Smooth muscle cell (in vitro differentiated cells): ENCODE measurements around the gene KCNH3. TPM values are rescaled to one million over a fixed set of nuclear protein-coding genes. Genes with fewer than 3 reads are reported as not detected.

Experiments
- DNase-seq: peaks from one replicate; lab custom pipeline; 2025; ENCODE audit not compliant: unreplicated experiment; lab: John Stamatoyannopoulos, UW
- H2AFZ ChIP-seq: fragments of 200-600 bp; sonication (generic); 2 replicates; pipeline ENCODE4 v1.6.0; 2016; ENCODE audit warnings: antibody characterized with exemption, low read depth, mild to moderate bottlenecking
- H3F3A ChIP-seq: fragments of 200-600 bp; sonication (generic); 2 replicates; pipeline ENCODE4 v1.6.0; 2017; ENCODE audit warnings: antibody characterized with exemption, low read depth
- H3K27ac ChIP-seq: fragments of 200-600 bp; sonication (generic); 2 replicates; pipeline ENCODE4 v1.5.1; 2016; ENCODE audit warnings: low read depth, mild to moderate bottlenecking
- H3K27me3 ChIP-seq: fragments of 200-600 bp; sonication (generic); 2 replicates; pipeline ENCODE4 v1.6.1; 2016; ENCODE audit warnings: low read depth, mild to moderate bottlenecking
- H3K36me3 ChIP-seq: fragments of 200-600 bp; sonication (generic); 2 replicates; pipeline ENCODE4 v1.5.1; 2016; ENCODE audit warnings: low read depth
- H3K4me1 ChIP-seq: fragments of 200-600 bp; sonication (generic); 2 replicates; pipeline ENCODE4 v1.5.1; 2016; ENCODE audit warnings: low read depth
- H3K4me2 ChIP-seq: fragments of 200-600 bp; sonication (generic); 2 replicates; pipeline ENCODE4 v1.6.0; 2016; ENCODE audit warnings: mild to moderate bottlenecking
- H3K4me3 ChIP-seq: fragments of 200-600 bp; sonication (generic); 2 replicates; pipeline ENCODE4 v1.5.1; 2016; ENCODE audit warnings: mild to moderate bottlenecking
- H3K79me2 ChIP-seq: fragments of 200-600 bp; sonication (generic); 2 replicates; pipeline ENCODE4 v1.6.0; 2016; ENCODE audit warnings: low read depth, mild to moderate bottlenecking
- H3K9ac ChIP-seq: fragments of 200-600 bp; sonication (generic); 2 replicates; pipeline ENCODE4 v1.6.0; 2016; ENCODE audit warnings: low read depth
- H3K9me3 ChIP-seq: fragments of 200-600 bp; sonication (generic); replicated peaks from 2 replicates; pipeline ENCODE4 v1.5.1; 2016; ENCODE audit warnings: low read depth
- H4K20me1 ChIP-seq: fragments of 200-600 bp; sonication (generic); 2 replicates; pipeline ENCODE4 v1.6.0; 2016; ENCODE audit warnings: low read depth
- WGBS: methylation state at CpG from one replicate; pipeline ENCODE4 v1.1.7; 2016; ENCODE audit warnings: low lambda C conversion rate; 5-methylcytosine and 5-hydroxymethylcytosine counted together
- polyA plus RNA-seq: library from polyadenylated mRNA; unstranded; fragments of >200 nt; fragmentation: Nextera tagmentation; extraction: Ambion mirVana; gene quantifications from 2 replicates; pipeline ENCODE4 v1.2.1, GENCODE V29; 2016
- total RNA-seq: library from RNA; depleted of rRNA; stranded (reverse); fragments of >200 nt; gene quantifications from 2 replicates; pipeline ENCODE4 v1.2.3, GENCODE V29; 2014
- TF ChIP-seq, protein P1 (sequence below): fragments of 200-600 bp; sonication (generic); IDR thresholded peaks from 2 replicates; pipeline ENCODE4 v1.5.1; 2017; ENCODE audit warnings: borderline replicate concordance, mild to moderate bottlenecking, antibody characterized with exemption; ENCODE audit not compliant: insufficient read depth, poor library complexity, severe bottlenecking

KCNH3 gene
- total and polyA plus RNA-seq, 2 experiments from 2014 or later: 0.09 to 0.94 TPM

DNA sequence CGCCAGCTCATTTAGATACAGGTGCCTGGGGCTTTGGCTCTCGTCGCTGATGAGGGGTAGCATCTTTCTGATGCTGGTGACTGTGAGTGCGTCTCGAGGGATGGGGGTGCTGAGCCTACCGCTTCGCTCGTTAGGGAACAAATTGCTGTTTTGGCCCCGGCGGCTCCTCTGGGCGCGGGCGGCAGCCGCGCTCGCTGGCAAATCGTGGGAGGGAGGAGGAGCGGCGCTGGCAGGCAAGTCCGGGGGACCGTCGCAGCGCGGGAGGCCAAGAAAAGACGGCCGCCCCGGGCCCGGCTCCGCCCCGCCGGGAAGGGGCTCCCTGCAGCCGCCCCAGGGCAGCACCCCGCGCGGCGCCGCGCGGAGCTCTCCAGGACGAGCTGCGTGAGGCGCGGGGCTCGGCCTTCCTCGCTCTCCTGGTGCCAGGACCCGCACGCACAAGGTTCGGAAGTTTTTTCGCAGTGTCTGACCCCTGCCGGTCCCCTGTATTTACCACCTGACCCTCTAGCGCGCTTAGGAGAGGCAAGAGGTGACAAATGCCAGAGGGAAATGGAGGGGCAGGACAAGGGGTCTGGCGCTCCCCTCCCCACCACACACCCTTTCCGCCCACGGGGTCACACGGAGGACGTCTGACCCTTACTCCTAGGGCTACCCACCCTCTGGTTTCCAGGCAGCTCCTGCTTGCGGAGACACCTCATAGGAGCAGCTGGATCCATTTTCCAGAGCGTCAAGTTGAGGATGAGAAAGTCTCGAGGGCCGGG is 899 bp upstream of the KCNH3 start:
- H3K4me1 ChIP-seq: peaks cover 6% of the 10 kb centered on the region
- no peak overlapping the region for H2AFZ ChIP-seq
- peak overlapping the region; percentile 91 for H3K4me2 ChIP-seq
- H3K36me3 ChIP-seq: no peaks in the 10 kb centered on the region
- H3K9me3 ChIP-seq: no peaks in the 10 kb centered on the region
- no peaks in the 10 kb centered on the region for H3F3A ChIP-seq
- no peaks in the 10 kb centered on the region for H4K20me1 ChIP-seq
- 2% methylated on average over 56 of the region's 61 CpGs for WGBS
- no peak overlapping the region for H3K9ac ChIP-seq
- peaks cover 82% of the 10 kb centered on the region for H3K27me3 ChIP-seq
- TF ChIP-seq, protein P1, sequence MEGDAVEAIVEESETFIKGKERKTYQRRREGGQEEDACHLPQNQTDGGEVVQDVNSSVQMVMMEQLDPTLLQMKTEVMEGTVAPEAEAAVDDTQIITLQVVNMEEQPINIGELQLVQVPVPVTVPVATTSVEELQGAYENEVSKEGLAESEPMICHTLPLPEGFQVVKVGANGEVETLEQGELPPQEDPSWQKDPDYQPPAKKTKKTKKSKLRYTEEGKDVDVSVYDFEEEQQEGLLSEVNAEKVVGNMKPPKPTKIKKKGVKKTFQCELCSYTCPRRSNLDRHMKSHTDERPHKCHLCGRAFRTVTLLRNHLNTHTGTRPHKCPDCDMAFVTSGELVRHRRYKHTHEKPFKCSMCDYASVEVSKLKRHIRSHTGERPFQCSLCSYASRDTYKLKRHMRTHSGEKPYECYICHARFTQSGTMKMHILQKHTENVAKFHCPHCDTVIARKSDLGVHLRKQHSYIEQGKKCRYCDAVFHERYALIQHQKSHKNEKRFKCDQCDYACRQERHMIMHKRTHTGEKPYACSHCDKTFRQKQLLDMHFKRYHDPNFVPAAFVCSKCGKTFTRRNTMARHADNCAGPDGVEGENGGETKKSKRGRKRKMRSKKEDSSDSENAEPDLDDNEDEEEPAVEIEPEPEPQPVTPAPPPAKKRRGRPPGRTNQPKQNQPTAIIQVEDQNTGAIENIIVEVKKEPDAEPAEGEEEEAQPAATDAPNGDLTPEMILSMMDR: no peak
- DNase-seq: no peak
- H3K4me3 ChIP-seq: peak overlapping the region; percentile 51
- H3K27ac ChIP-seq: no peak overlapping the region
- no peaks in the 10 kb centered on the region for H3K79me2 ChIP-seq

DNA sequence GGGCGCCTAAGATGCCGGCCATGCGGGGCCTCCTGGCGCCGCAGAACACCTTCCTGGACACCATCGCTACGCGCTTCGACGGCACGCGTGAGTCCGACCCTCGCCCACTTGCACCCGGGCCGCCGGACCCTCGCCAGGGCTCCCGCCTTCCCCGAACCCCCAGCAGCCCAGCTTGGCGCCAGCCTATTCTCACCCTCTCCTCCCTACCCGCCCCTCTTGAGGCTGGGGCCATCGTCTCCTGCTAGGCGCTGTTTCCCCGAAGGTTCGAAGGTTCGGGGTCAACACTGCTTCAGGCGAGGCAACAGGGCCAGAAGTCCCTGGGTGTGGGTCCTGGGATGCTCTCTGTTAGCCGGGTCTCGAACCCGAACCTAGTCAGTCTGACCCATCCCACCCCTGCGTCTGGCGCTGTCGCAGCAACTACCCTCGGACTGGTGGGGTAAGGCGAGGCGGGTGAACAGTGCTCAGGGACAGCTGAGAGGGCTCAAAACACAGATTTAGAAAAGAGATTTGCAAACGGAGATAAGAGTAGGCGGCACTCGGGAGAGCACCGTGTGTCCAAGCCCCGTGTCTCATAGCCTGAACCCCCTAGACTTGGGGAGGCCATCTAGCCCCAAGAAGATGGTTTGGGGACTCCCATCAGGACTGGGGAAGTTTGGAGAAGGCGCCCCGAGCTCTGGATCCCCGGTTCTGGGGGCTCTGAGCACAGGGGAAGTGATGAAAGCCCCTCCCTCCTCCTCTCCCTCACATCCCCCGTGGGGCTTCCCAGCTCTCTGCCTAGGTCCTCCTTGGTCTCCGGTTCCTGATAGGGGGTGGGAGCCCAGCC is 787 bp downstream of the KCNH3 start:
- Histone ChIP-seq H3K4me3 (no peak overlapping the region), H3K9ac (no peak overlapping the region), H3F3A (no peaks in the 10 kb centered on the region), H3K79me2 (no peaks in the 10 kb centered on the region), H3K36me3 (no peaks in the 10 kb centered on the region), H2AFZ (no peak overlapping the region), H3K4me2 (no peak overlapping the region), H3K9me3 (no peaks in the 10 kb centered on the region), H4K20me1 (no peaks in the 10 kb centered on the region), H3K4me1 (peaks cover 6% of the 10 kb centered on the region), H3K27ac (no peak overlapping the region), H3K27me3 (peaks cover 98% of the 10 kb centered on the region)
- TF ChIP-seq, protein P1: no peak
- no peak for DNase-seq
- WGBS: 23% methylated on average over 42 of the region's 47 CpGs

DNA sequence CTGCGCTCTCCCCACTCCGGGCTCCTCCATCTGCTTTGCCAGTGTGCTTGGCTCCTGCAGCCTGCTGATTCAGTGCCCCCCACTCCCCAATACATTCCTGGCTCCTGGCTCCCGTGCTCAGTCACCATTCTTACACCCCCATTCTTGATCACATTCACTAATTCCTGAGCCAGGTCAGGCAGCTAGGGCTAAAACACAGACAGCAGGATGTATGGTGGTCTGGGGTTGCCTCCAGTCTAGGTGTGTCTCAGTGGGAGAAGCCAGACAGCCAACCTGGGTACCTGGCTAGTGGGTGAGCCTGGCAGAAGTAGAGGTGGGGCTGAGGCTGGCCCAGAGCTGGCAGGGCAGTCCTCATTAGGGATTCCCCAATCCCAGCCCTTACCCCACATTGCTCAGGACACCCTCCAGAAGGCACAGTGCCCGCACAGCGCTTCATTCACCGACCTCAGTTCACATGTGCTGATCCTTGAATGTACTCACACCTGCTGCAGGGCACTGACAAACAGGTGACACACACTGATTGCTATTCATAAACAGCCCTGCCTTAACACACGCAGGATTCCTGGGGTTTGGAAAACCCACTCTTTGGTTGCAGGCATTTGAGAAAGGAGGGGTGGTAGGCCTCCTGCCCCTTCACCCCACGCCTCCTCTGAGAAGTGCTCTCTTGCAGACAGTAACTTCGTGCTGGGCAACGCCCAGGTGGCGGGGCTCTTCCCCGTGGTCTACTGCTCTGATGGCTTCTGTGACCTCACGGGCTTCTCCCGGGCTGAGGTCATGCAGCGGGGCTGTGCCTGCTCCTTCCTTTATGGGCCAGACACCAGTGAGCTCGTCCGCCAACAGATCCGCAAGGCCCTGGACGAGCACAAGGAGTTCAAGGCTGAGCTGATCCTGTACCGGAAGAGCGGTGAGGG is 1.7 kb downstream of the KCNH3 start:
- no peak for DNase-seq
- no peak overlapping the region for H3K9ac ChIP-seq
- H2AFZ ChIP-seq: no peak overlapping the region
- H3K4me1 ChIP-seq: peaks cover 6% of the 10 kb centered on the region
- no peak overlapping the region for H3K27ac ChIP-seq
- TF ChIP-seq, protein P1: no peak
- H3K36me3 ChIP-seq: no peaks in the 10 kb centered on the region
- H3K27me3 ChIP-seq: peaks cover 98% of the 10 kb centered on the region
- H3K4me2 ChIP-seq: no peak overlapping the region
- no peak overlapping the region for H3K4me3 ChIP-seq
- H3F3A ChIP-seq: no peaks in the 10 kb centered on the region
- H3K9me3 ChIP-seq: no peaks in the 10 kb centered on the region
- H4K20me1 ChIP-seq: no peaks in the 10 kb centered on the region
- H3K79me2 ChIP-seq: no peaks in the 10 kb centered on the region
- WGBS: 57% methylated on average over 17 of the region's 21 CpGs
